Erythroblast (primary cell): ENCODE data around the gene SIRPD.

Source experiments
- GATA1 ChIP-seq: IDR thresholded peaks from 2 replicates; pipeline ENCODE4 v1.6.1; 2011; ENCODE audit warnings: low read depth, mild to moderate bottlenecking, control low read depth, low read length, moderate library complexity
- POLR2A ChIP-seq: IDR thresholded peaks from 2 replicates; pipeline ENCODE4 v1.6.1; 2011; ENCODE audit warnings: mild to moderate bottlenecking, low read length

DNA sequence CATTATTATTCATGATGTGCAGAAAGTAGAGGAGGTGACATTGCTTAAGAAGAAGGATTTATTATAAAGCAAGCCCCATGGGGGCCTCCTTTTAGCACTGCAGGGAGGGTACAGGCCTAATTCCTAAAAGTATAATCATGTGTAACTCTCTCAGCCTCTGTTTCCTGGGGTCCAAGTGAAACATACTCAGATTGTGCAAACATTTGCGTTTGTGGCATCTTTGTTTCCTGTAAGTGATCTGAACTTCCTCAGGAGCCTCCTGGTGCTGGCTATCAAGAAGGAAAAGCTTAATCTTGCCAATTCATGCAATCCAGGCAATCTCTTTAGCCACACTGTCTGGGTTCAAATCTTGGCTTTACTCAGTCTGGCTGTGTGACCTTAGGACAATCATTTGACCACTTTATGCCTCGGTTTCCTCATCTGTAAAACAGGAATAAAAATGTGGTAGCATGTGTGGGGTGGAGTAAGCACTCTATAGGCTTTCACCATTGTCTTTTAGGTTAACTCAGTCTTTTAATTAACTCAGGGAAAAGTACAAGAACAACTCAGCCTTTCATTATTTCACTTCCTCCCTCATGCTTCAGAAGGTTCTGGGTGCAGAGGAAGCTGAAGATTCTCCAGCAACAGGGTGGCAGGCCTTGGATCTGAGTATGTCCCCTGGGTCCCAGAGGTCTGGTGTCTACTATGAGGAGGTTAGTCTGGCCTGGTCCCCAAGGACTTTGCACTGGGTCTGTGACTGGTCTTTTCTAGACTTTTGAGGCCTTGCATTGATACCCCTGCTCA is 65.5 kb downstream of the SIRPD start:
- TF ChIP-seq POLR2A: no peak
- no peak for TF ChIP-seq GATA1
